ENCODE data around the gene TREH. TPM values are rescaled to one million over a fixed set of nuclear protein-coding genes. Genes with fewer than 3 reads are reported as not detected.
A peak's percentile ranks its signal among the peaks of the same experiment; 100 is the strongest.

TREH gene
- total RNA-seq, 1 donor from 2014 or later = not detected

- Mint-ChIP-seq H3K4me3 (ENCODE audit: unreplicated experiment) (no peak overlapping the region), H3K9me3 (ENCODE audit: unreplicated experiment) (no peaks in the 10 kb centered on the region), H3K27ac (ENCODE audit: unreplicated experiment) (no peak overlapping the region), H3K27me3 (ENCODE audit: low read depth, unreplicated experiment) (peaks cover 2% of the 10 kb centered on the region), H3K4me1 (ENCODE audit: low read depth, unreplicated experiment) (peaks cover 22% of the 10 kb centered on the region), H3K36me3 (ENCODE audit: low read depth, unreplicated experiment) (no peaks in the 10 kb centered on the region)
- no peaks in the 10 kb centered on the region for H3K36me3 ChIP-seq (ENCODE audit: insufficient read depth, low read length)
- H2AFZ ChIP-seq (ENCODE audit: low read depth, low read length) = no peak overlapping the region
- H3K27ac ChIP-seq (ENCODE audit: low read depth, low read length) = no peak overlapping the region
- no peak overlapping the region for H3K9ac ChIP-seq (ENCODE audit: low read length)
- H3K4me3 ChIP-seq (ENCODE audit: insufficient read depth, low read depth, low read length) = no peak overlapping the region
- H3K4me1 ChIP-seq (ENCODE audit: insufficient read depth, low read length) = peaks cover 13% of the 10 kb centered on the region
- H4K20me1 ChIP-seq (ENCODE audit: insufficient read depth, low read length) = no peaks in the 10 kb centered on the region
- no peak for FAIRE-seq
- H3K27me3 ChIP-seq (ENCODE audit: insufficient read depth, low read length) = peaks cover 3% of the 10 kb centered on the region
- TF ChIP-seq EZH2 (IDR thresholded peaks at IDR 0.05; ENCODE audit: insufficient read depth, low read length) (no peak), CTCF (IDR thresholded peaks at IDR 0.05; ENCODE audit: insufficient read depth, low read depth, low read length) (no peak)
- no peak for DNase-seq (ENCODE audit: low read depth)
- H3K4me2 ChIP-seq (ENCODE audit: low read length) = no peak overlapping the region
- no peaks in the 10 kb centered on the region for H3K9me3 ChIP-seq (ENCODE audit: insufficient read depth, low read depth, low read length)
- H3K79me2 ChIP-seq (ENCODE audit: insufficient read depth, low read length) = no peaks in the 10 kb centered on the region
Measured at GRCh38 chr11:118694771-118695170, 15.3 kb upstream of the TREH start.

DNA sequence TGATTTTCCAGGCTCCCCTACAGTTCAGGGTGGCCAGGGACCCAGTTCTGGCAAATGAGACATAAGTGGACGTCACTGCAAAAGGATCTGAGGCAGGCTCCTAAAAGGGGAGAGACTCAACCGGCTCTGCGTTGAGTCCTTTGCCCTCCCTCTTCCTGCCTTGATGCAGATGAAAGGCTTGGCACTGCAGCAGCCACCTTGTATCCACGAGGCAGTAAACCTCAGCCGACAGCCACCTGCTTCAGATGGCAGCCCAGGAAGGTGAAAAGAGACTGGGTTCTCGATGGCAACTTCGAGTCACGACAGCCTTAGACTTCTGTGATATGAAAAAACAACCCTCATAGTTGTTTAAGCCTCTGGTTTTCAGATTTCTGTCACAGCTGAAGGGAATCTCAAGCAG is 14.7 kb upstream of the TREH start:
- Mint-ChIP-seq H3K36me3 (ENCODE audit: low read depth, unreplicated experiment) (no peaks in the 10 kb centered on the region), H3K27me3 (ENCODE audit: low read depth, unreplicated experiment) (peaks cover 2% of the 10 kb centered on the region), H3K4me3 (ENCODE audit: unreplicated experiment) (no peak overlapping the region), H3K4me1 (ENCODE audit: low read depth, unreplicated experiment) (peaks cover 22% of the 10 kb centered on the region), H3K9me3 (ENCODE audit: unreplicated experiment) (no peaks in the 10 kb centered on the region), H3K27ac (ENCODE audit: unreplicated experiment) (no peak overlapping the region)
- no peak overlapping the region for H3K4me3 ChIP-seq (ENCODE audit: insufficient read depth, low read depth, low read length)
- H3K79me2 ChIP-seq (ENCODE audit: insufficient read depth, low read length) = no peaks in the 10 kb centered on the region
- no peak overlapping the region for H3K27ac ChIP-seq (ENCODE audit: low read depth, low read length)
- DNase-seq (ENCODE audit: low read depth) = no peak
- H3K9me3 ChIP-seq (ENCODE audit: insufficient read depth, low read depth, low read length) = no peaks in the 10 kb centered on the region
- no peak for FAIRE-seq
- H3K36me3 ChIP-seq (ENCODE audit: insufficient read depth, low read length) = no peaks in the 10 kb centered on the region
- no peak overlapping the region for H2AFZ ChIP-seq (ENCODE audit: low read depth, low read length)
- no peak overlapping the region for H3K9ac ChIP-seq (ENCODE audit: low read length)
- H4K20me1 ChIP-seq (ENCODE audit: insufficient read depth, low read length) = no peaks in the 10 kb centered on the region
- TF ChIP-seq CTCF (IDR thresholded peaks at IDR 0.05; ENCODE audit: insufficient read depth, low read depth, low read length) (no peak), EZH2 (IDR thresholded peaks at IDR 0.05; ENCODE audit: insufficient read depth, low read length) (no peak)
- no peak overlapping the region for H3K4me2 ChIP-seq (ENCODE audit: low read length)
- H3K27me3 ChIP-seq (ENCODE audit: insufficient read depth, low read length) = peaks cover 3% of the 10 kb centered on the region
- H3K4me1 ChIP-seq (ENCODE audit: insufficient read depth, low read length) = peaks cover 16% of the 10 kb centered on the region

GRCh38 chr11:118691926-118692830 is 12.7 kb upstream of the TREH start:
- H4K20me1 ChIP-seq (ENCODE audit: insufficient read depth, low read length) = no peaks in the 10 kb centered on the region
- H3K27ac ChIP-seq (ENCODE audit: low read depth, low read length) = no peak overlapping the region
- H3K4me3 Mint-ChIP-seq (ENCODE audit: unreplicated experiment) = no peak overlapping the region
- no peaks in the 10 kb centered on the region for H3K9me3 Mint-ChIP-seq (ENCODE audit: unreplicated experiment)
- H3K4me2 ChIP-seq (ENCODE audit: low read length) = no peak overlapping the region
- no peak overlapping the region for H3K4me3 ChIP-seq (ENCODE audit: insufficient read depth, low read depth, low read length)
- H3K36me3 ChIP-seq (ENCODE audit: insufficient read depth, low read length) = no peaks in the 10 kb centered on the region
- TF ChIP-seq EZH2 (IDR thresholded peaks at IDR 0.05; ENCODE audit: insufficient read depth, low read length) (no peak), CTCF (IDR thresholded peaks at IDR 0.05; ENCODE audit: insufficient read depth, low read depth, low read length) (no peak)
- peaks cover 22% of the 10 kb centered on the region for H3K4me1 Mint-ChIP-seq (ENCODE audit: low read depth, unreplicated experiment)
- no peak overlapping the region for H3K9ac ChIP-seq (ENCODE audit: low read length)
- DNase-seq (ENCODE audit: low read depth) (peak; percentile 31), FAIRE-seq (no peak)
- H2AFZ ChIP-seq (ENCODE audit: low read depth, low read length) = peak overlapping the region; percentile 19
- H3K9me3 ChIP-seq (ENCODE audit: insufficient read depth, low read depth, low read length) = no peaks in the 10 kb centered on the region
- peak overlapping the region; percentile 71 for H3K27ac Mint-ChIP-seq (ENCODE audit: unreplicated experiment)
- peaks cover 16% of the 10 kb centered on the region for H3K4me1 ChIP-seq (ENCODE audit: insufficient read depth, low read length)
- peaks cover 3% of the 10 kb centered on the region for H3K27me3 ChIP-seq (ENCODE audit: insufficient read depth, low read length)
- no peaks in the 10 kb centered on the region for H3K79me2 ChIP-seq (ENCODE audit: insufficient read depth, low read length)
- H3K27me3 Mint-ChIP-seq (ENCODE audit: low read depth, unreplicated experiment) = peaks cover 2% of the 10 kb centered on the region
- no peaks in the 10 kb centered on the region for H3K36me3 Mint-ChIP-seq (ENCODE audit: low read depth, unreplicated experiment)
